NCI-H187 (cell line): ENCODE measurements around the gene SOX6.
A peak's percentile ranks its signal among the peaks of the same experiment; 100 is the strongest.
"Not testable (repeated sequence)": the region's sequence is repeated elsewhere in the genome, so short reads cannot be mapped to it uniquely, and the experiment has no call there.

Source experiments
- DNase-seq, 2 experiments: peaks; one replicate each; lab custom pipeline; 2025; lab: John Stamatoyannopoulos, UW

The SOX6 gene

GRCh38 chr11:16037179-16037578, 319.2 kb downstream of the SOX6 start:
- no peak for DNase-seq

DNA sequence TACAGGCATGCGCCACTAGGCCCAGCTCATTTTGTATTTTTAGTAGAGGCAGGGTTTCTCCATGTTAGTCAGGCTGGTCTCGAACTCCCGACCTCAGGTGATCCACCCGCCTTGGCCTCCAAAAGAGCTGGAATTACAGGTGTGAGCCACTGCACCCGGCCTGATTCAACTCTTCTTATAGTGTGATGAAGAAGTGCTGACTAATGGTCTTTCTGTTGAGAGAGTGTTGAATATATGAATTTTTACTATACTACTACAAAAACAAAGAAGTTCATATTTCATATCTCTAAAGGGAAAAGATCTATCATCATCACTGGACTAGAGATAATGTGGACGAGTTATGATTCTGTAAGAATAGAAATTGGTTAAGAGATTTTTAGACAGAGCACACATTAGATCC, 320.1 kb downstream of the SOX6 start:
- DNase-seq: no peak

- no peak for DNase-seq
Measured at GRCh38 chr11:16034074-16034473, 322.3 kb downstream of the SOX6 start.

- DNase-seq: no peak
Measured at GRCh38 chr11:16032974-16033373, 323.4 kb downstream of the SOX6 start.

GRCh38 chr11:16031210-16031609, 325.1 kb downstream of the SOX6 start:
- no peak for DNase-seq

GRCh38 chr11:16030664-16031063, 325.7 kb downstream of the SOX6 start:
- DNase-seq: no peak

GRCh38 chr11:16029151-16029550, 327.2 kb downstream of the SOX6 start:
- DNase-seq: not testable (repeated sequence)

- no peak for DNase-seq
Measured at GRCh38 chr11:16028419-16028818, 327.9 kb downstream of the SOX6 start.

GRCh38 chr11:16027621-16028020, 328.7 kb downstream of the SOX6 start:
- no peak for DNase-seq

DNA sequence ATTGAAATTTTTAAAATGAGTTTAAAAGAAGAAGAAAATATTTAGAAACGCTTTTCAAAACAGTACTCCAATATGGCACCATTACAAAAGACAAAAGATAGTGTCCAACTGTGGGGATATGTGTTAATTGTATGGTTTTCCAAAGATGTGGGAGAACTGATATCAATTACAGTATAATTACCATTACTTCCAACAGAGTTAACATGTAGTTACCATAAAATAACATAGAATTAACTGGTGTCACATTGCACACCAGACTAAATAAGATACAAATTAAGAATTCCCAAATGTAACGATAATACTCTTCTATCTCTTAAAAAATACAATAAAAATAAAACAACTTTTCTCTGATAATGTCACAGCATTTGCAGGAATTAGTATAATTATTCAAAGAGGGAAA, 329.5 kb downstream of the SOX6 start:
- no peak for DNase-seq

- DNase-seq: no peak
Measured at GRCh38 chr11:16018931-16019330, 337.4 kb downstream of the SOX6 start.

DNA sequence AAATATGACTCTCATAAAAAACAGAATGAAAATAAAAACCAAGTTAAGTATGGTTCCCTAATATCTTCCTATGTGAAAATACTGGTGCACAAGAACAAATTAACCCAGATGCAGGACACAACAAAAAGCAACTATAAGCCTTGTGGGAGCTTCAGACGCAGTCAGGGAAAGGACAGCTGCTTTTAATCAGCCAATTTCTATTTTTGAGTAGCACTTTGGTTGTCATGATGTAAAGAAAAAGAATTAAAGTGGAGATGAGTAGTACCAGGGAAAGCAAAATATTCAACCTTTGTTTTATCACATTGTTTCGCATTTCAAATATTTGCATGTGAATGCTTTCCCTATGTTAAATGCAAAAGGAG, 339.9 kb downstream of the SOX6 start:
- DNase-seq: no peak

DNA sequence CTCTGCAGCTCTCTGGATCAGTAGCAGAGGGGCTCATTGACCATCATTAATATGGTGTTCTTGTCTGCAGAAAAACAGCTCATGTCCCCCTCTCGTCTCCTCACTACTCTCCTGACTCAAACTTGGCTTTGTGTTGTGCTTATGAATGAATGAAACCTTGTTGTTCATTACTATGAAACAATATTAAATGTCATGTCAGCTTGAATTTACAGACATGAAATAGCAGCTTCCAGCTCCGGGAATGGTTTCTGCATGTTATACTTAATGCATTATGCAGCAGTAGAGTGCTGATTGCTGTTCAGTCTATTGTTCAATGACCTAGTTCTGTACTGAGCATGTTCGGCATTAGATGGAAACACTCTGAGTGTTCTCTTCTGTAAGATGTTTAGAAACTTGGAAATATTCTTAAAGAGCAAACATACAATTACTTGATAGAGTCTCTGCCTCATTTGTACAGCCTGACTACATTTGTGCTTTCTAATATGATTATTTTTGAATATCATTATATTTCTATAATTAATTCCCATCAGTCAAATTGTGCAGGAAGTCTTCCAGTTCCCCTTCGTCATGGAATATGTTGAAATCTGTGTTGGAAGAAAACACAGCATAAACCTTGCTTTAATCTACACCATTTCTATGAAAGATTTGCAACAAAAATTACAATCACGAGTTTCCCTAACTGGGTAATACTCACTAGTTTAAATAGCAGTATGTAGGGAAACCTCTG, 340.4 kb downstream of the SOX6 start:
- no peak for DNase-seq

DNA sequence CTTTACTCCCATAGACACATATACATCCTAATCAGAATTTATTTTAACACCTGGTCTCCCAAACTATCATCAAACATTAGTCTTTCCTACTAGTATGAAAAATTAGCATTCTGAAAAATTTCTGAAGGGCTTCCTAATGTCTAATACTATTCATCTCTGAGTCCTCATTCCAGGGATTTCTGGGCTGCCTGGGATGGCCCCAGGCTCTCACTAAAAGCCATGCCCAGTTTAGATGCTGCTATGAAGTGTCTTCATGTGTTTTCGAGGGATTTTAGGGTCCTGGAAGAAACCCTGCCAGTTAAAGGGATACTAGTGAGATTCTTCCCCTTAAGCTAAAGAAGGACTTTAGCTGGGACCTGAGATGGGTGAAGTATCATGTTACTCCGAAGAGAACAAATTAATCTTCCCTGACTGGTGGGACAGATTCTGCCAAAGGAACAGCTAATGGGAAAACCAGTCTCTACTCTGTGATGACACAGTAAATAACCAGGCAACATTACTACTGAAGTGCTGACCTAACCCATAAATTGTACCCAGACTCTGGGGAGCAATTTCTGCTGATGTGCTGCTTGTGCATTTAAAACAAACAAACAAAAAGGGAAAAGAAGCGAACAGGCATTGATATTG, 342.6 kb downstream of the SOX6 start:
- DNase-seq: peak in 1 of 2 experiments; percentile 30

- no peak for DNase-seq
Measured at GRCh38 chr11:16013242-16013641, 343.1 kb downstream of the SOX6 start.

- DNase-seq: no peak
Measured at GRCh38 chr11:16012125-16012751, 344.1 kb downstream of the SOX6 start.

DNA sequence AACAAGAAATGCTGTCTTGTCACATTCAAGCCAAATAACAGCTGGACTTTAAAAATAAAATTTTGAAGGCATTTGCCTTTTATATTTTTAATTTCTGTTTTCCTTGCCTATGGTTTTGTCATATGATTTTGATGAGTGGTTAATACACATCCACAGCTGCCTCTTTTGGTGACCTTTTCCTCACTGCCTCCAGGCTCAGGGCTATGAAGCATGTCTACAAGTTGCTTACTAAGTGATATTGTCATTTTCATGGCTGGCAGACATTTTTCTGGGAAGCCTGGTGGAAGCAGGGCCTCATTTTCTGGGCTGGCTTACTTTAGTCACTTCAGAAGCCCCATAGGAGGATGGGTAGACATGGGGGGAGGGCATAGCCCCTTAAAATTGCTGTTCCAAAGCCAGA, 344.9 kb downstream of the SOX6 start:
- DNase-seq: no peak

- no peak for DNase-seq
Measured at GRCh38 chr11:16009021-16009420, 347.3 kb downstream of the SOX6 start.

DNA sequence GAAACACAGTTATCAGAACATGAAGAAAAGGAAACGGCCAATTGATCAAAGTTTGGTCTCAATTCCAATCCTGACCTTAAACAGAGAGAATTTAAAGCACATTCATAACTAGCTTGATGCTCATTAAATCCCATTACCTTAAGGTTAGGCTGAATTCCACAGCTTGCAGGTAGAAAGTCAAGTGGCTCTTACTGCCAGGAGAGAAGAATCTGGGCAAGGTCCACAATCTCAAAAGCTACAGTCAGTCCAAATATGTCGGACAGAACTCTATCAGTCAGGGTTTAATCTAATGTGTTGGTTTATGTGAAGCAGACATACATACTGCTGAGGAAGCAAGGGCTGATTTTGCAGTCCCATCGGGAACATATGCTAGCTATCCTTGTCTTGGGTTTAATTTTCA, 348.8 kb downstream of the SOX6 start:
- DNase-seq: no peak

- peak in 1 of 2 experiments; percentile 54 for DNase-seq
Measured at GRCh38 chr11:16002942-16003341, 353.4 kb downstream of the SOX6 start.

DNA sequence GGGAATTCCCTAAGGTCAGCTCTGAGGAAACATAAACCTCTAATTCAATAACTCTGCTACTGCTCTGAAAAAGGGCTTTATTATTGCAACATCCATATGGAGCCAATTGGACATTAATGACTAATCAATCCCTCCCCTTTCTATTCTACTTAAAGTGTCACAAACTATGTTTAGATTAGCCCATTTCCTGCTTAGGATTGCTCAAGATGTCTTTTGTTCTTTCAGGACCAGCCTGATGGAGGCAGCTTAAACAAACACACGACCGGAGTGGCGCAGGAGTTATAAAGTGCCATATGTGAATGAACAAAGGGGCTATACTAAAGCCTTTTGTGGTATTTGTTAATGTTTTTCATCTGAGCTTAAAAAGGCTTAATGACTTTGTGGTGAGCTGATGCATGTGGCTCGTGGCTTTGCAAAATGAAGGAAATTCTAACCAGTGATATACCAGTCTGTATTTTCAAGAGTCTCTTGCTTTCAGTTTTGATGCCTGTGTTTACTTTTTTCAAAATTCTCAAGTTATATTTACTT, 354.4 kb downstream of the SOX6 start:
- peak; percentile 77 for DNase-seq

DNA sequence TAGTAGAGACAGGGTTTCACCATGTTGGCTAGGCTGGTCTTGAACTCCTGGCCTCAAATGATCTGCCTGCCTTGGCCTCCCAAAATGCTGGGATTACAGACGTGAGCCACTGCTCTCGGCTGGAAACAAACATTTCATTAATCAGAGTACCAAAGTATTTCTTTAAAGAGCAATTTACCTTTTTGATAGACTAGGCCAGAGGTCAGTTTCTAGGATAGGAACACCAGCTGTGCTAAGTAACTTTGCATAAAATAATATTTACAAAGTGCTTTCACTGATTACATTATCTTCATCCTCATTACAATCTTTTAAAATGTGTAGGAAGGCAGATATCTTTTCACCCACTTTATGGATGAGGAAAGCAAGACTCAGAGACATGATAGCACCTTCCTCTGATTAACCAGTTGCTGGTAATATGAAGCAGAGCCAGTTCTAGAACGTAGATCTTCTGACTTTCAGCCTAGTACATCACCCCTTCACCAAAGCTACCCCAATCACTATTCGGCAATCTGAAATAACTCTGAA, 355.2 kb downstream of the SOX6 start:
- DNase-seq: no peak

DNA sequence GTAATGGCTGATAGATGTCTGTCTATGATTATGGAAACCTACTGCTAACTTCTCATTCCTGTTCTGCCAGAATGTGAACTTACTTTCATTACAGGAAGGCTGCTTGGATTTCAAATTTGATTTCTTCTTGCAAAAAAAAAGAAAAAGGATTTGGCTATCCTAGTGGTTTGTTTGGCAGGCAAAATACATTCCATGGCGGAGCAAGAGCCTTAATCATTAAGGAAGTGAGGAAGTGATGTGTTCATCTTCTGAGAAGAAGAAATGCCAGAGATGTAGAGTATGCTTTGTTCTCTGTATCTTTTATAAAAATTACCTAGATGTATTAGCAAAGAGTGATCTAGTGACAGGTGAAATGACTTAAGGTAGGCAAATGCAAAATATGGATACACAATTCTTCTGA, 356.3 kb downstream of the SOX6 start:
- no peak for DNase-seq
